HG03575 (cell line): Measurements from ENCODE around the gene WDR20.
"Not testable (repeated sequence)": the region's sequence is repeated elsewhere in the genome, so short reads cannot be mapped to it uniquely, and the experiment has no call there.

ENCODE experiments used
- ATAC-seq: cut with Tn5 transposase; IDR thresholded peaks from one replicate; pipeline ENCODE4 v1.9.1; 2021; ENCODE audit not compliant: unreplicated experiment, insufficient number of reproducible peaks, low FRiP score; ENCODE audit errors: extremely low read depth

WDR20 gene

GRCh38 chr14:102158797-102159196 lies 19.1 kb downstream of the WDR20 start:
- no peak for ATAC-seq

- no peak for ATAC-seq
Observed at GRCh38 chr14:102159841-102160240, 20.1 kb downstream of the WDR20 start.

- no peak for ATAC-seq
Observed at GRCh38 chr14:102162487-102162886, 22.8 kb downstream of the WDR20 start.

GRCh38 chr14:102164241-102164641 lies 24.5 kb downstream of the WDR20 start:
- no peak for ATAC-seq

GRCh38 chr14:102164965-102165364 lies 25.3 kb downstream of the WDR20 start:
- no peak for ATAC-seq

- ATAC-seq = no peak
Observed at GRCh38 chr14:102170061-102170460, 30.4 kb downstream of the WDR20 start.

GRCh38 chr14:102171173-102172020 lies 31.7 kb downstream of the WDR20 start:
- ATAC-seq = no peak

- not testable (repeated sequence) for ATAC-seq
Observed at GRCh38 chr14:102172021-102172272, 32.2 kb downstream of the WDR20 start.

GRCh38 chr14:102172721-102173120 lies 33.0 kb downstream of the WDR20 start:
- ATAC-seq = not testable (repeated sequence)

GRCh38 chr14:102177161-102177560 lies 37.5 kb downstream of the WDR20 start:
- no peak for ATAC-seq

GRCh38 chr14:102178806-102179205 lies 39.1 kb downstream of the WDR20 start:
- ATAC-seq = no peak

GRCh38 chr14:102180248-102180998 lies 40.7 kb downstream of the WDR20 start:
- no peak for ATAC-seq

- ATAC-seq = no peak
Observed at GRCh38 chr14:102181187-102181586, 41.5 kb downstream of the WDR20 start.

GRCh38 chr14:102182190-102182589 lies 42.5 kb downstream of the WDR20 start:
- no peak for ATAC-seq

GRCh38 chr14:102182936-102183619 lies 43.4 kb downstream of the WDR20 start:
- no peak for ATAC-seq

- no peak for ATAC-seq
Observed at GRCh38 chr14:102183886-102184285, 44.2 kb downstream of the WDR20 start.

- no peak for ATAC-seq
Observed at GRCh38 chr14:102184316-102185035, 44.8 kb downstream of the WDR20 start.

- ATAC-seq = no peak
Observed at GRCh38 chr14:102185360-102185759, 45.7 kb downstream of the WDR20 start.

GRCh38 chr14:102187044-102187443 lies 47.3 kb downstream of the WDR20 start:
- no peak for ATAC-seq
